ENCODE results near the gene TMEM200B. TPM values are rescaled to one million over a fixed set of nuclear protein-coding genes. Genes with fewer than 3 reads are reported as not detected.

The TMEM200B gene
- total and polyA plus RNA-seq, 10 of the 15 experiments (the other 5 are each of a cell fraction or from before 2014, with no cell fraction given) = 0.03 to 1.4 (median 0.08) TPM; not detected in 3

- Histone ChIP-seq H3K4me1 (ENCODE audit: control insufficient read depth, insufficient read depth, low read length) (no peaks in the 10 kb centered on the region), H3K79me2 (ENCODE audit: control insufficient read depth, insufficient read depth, low read length) (no peaks in the 10 kb centered on the region), H3K27me3 (replicated peaks in 1 of 2; ENCODE audit: control insufficient read depth in 2 of 2, insufficient read depth in 2 of 2, low read length in 1 of 2) (peaks cover 6 to 16% of the 10 kb centered on the region in 2 experiments; a peak in 3 of 4 replicates), H3K4me2 (ENCODE audit: control insufficient read depth, insufficient read depth) (no peak overlapping the region), H3K4me3 (no peak overlapping the region), H3K36me3 (ENCODE audit: control insufficient read depth in 2 of 2, insufficient read depth in 2 of 2, low read length in 1 of 2) (no peaks in the 10 kb centered on the region), H4K20me1 (ENCODE audit: control insufficient read depth, insufficient read depth) (no peaks in the 10 kb centered on the region; the same call in 1 of the 2 replicates), H3K9ac (ENCODE audit: control insufficient read depth, insufficient read depth, low read length) (no peak overlapping the region), H3K9me3 (replicated peaks; ENCODE audit: control insufficient read depth, insufficient read depth, low read length) (no peaks in the 10 kb centered on the region), H2AFZ (ENCODE audit: control insufficient read depth, low read depth, low read length) (no peak overlapping the region), H3K27ac (ENCODE audit: control insufficient read depth, insufficient read depth) (no peak overlapping the region)
- no peak for FAIRE-seq
- in situ Hi-C loops (cut with MboI) (no loop called here), intact Hi-C loops (cut with micrococcal nuclease; ENCODE audit: unreplicated experiment) (no loop called here)
- SMC1A ChIA-PET (ENCODE audit: uncharacterized antibody, unreplicated experiment) = no interaction called here
- POLR2A ChIA-PET = no interaction called here
- no TSS peak for BruUV-seq (replicated peaks)
- no peak for ATAC-seq
- WGBS (ENCODE audit: insufficient coverage, insufficient replicate concordance, low lambda C conversion rate, missing lambda C conversion rate) = 75% methylated on average over 6 of the region's 6 CpGs
- CTCF ChIA-PET = no interaction called here
- DNase-seq (ENCODE audit: low read depth, low spot score) = no peak
- RAD21 ChIA-PET (ENCODE audit: unreplicated experiment) = no interaction called here
- TF ChIP-seq POLR2A (IDR thresholded peaks at IDR 0.05; ENCODE audit: low read depth, low read length) (no peak), FOS (IDR thresholded peaks at IDR 0.05; ENCODE audit: borderline replicate concordance, extremely low read depth, insufficient read length) (no peak), ZBTB40 (IDR thresholded peaks at IDR 0.05; ENCODE audit: borderline replicate concordance) (no peak), NFXL1 (IDR thresholded peaks at IDR 0.05; ENCODE audit: borderline replicate concordance) (no peak), SRF (IDR thresholded peaks at IDR 0.05; ENCODE audit: low read depth in 2 of 2, low read length in 2 of 2) (no peak), ETV6 (conservative IDR thresholded peaks at IDR 0.05 in 1 of 2, IDR thresholded peaks at IDR 0.05 in 1 of 2; ENCODE audit: borderline replicate concordance in 1 of 2, low read depth in 1 of 2) (no peak), TBL1XR1 (IDR thresholded peaks at IDR 0.05; ENCODE audit: low read depth, low read length) (no peak), NFYA (IDR thresholded peaks at IDR 0.05; ENCODE audit: borderline replicate concordance, low read depth, low read length) (no peak), ZZZ3 (IDR thresholded peaks at IDR 0.05; ENCODE audit: control insufficient read depth, insufficient read length, low read depth) (no peak), WRNIP1 (IDR thresholded peaks at IDR 0.05; ENCODE audit: borderline replicate concordance, low read depth, low read length) (no peak), EZH2 (IDR thresholded peaks at IDR 0.05; ENCODE audit: borderline replicate concordance, control insufficient read depth, low read depth, low read length) (no peak), KAT2A (conservative IDR thresholded peaks at IDR 0.05; ENCODE audit: control insufficient read depth, low read depth, low read length) (no peak), FOXK2 (IDR thresholded peaks at IDR 0.05) (no peak), SMAD5 (IDR thresholded peaks at IDR 0.05; ENCODE audit: low read depth) (no peak), MTA2 (IDR thresholded peaks at IDR 0.05; ENCODE audit: low read depth) (no peak), TAF1 (IDR thresholded peaks at IDR 0.05; ENCODE audit: borderline replicate concordance, low read depth, low read length) (no peak), PAX5 (IDR thresholded peaks at IDR 0.05; ENCODE audit: borderline replicate concordance, low read depth, low read length) (no peak)
- TF ChIP-seq, protein P1, sequence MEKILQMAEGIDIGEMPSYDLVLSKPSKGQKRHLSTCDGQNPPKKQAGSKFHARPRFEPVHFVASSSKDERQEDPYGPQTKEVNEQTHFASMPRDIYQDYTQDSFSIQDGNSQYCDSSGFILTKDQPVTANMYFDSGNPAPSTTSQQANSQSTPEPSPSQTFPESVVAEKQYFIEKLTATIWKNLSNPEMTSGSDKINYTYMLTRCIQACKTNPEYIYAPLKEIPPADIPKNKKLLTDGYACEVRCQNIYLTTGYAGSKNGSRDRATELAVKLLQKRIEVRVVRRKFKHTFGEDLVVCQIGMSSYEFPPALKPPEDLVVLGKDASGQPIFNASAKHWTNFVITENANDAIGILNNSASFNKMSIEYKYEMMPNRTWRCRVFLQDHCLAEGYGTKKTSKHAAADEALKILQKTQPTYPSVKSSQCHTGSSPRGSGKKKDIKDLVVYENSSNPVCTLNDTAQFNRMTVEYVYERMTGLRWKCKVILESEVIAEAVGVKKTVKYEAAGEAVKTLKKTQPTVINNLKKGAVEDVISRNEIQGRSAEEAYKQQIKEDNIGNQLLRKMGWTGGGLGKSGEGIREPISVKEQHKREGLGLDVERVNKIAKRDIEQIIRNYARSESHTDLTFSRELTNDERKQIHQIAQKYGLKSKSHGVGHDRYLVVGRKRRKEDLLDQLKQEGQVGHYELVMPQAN (conservative IDR thresholded peaks at IDR 0.05) = no peak
- TF ChIP-seq, protein P2, sequence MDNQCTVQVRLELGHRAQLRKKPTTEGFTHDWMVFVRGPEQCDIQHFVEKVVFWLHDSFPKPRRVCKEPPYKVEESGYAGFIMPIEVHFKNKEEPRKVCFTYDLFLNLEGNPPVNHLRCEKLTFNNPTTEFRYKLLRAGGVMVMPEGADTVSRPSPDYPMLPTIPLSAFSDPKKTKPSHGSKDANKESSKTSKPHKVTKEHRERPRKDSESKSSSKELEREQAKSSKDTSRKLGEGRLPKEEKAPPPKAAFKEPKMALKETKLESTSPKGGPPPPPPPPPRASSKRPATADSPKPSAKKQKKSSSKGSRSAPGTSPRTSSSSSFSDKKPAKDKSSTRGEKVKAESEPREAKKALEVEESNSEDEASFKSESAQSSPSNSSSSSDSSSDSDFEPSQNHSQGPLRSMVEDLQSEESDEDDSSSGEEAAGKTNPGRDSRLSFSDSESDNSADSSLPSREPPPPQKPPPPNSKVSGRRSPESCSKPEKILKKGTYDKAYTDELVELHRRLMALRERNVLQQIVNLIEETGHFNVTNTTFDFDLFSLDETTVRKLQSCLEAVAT (IDR thresholded peaks at IDR 0.05) = no peak
Measured at GRCh38 chr1:29126198-29126597, 2.5 kb upstream of the TMEM200B start.
